Omental fat pad (tissue), 4 donors: ENCODE data around the gene VPS39. TPM values are rescaled to one million over a fixed set of nuclear protein-coding genes. Genes with fewer than 3 reads are reported as not detected.

Experiments used
- ATAC-seq: fragments of 150-250 bp; one replicate; pipeline ENCODE4 v1.9.1; 2016; ENCODE audit warnings: mild to moderate bottlenecking, moderate library complexity; ENCODE audit not compliant: low FRiP score
- DNase-seq: peaks from one replicate; pipeline ENCODE4 v3.0.0-alpha.2; 2019; ENCODE audit warnings: low spot score
- CTCF ChIP-seq, 3 donors: fragments of 450-650 bp; IDR thresholded peaks; one replicate each; pipeline ENCODE4 v1.5.1; 2016 to 2017; ENCODE audit warnings: antibody characterized with exemption in 3 of 3, mild to moderate bottlenecking in 3 of 3, moderate library complexity in 2 of 3
- total RNA-seq, 4 donors: library from RNA; depleted of rRNA; stranded (reverse); fragments of >200 nt; gene quantifications; one replicate each; pipeline ENCODE4 v1.1.0, GENCODE V29; 2016

Gene VPS39
- total RNA-seq, 4 donors from 2014 or later, result 61.0 to 134 (median 73.8) TPM

- ATAC-seq (no peak), DNase-seq (no peak)
- no peak for TF ChIP-seq CTCF (IDR thresholded peaks at IDR 0.05)
Measured at GRCh38 chr15:42131826-42132806, 76.0 kb downstream of the VPS39 start.

GRCh38 chr15:42131006-42131405, 77.1 kb downstream of the VPS39 start:
- ATAC-seq (no peak), DNase-seq (no peak)
- TF ChIP-seq CTCF (IDR thresholded peaks at IDR 0.05), result no peak

GRCh38 chr15:42130246-42130986, 77.7 kb downstream of the VPS39 start:
- no peak for TF ChIP-seq CTCF (IDR thresholded peaks at IDR 0.05)
- ATAC-seq (no peak), DNase-seq (no peak)

- TF ChIP-seq CTCF (IDR thresholded peaks at IDR 0.05), result no peak
- DNase-seq, result no peak
Measured at GRCh38 chr15:42129364-42129763, 78.7 kb downstream of the VPS39 start.

GRCh38 chr15:42128476-42128875, 79.6 kb downstream of the VPS39 start:
- DNase-seq (no peak), ATAC-seq (no peak)
- no peak for TF ChIP-seq CTCF (IDR thresholded peaks at IDR 0.05)

More at GRCh38 chr15:42129364-42129763, 78.7 kb downstream of the VPS39 start:
- ATAC-seq, result no peak

GRCh38 chr15:42123546-42123945, 84.6 kb downstream of the VPS39 start:
- TF ChIP-seq CTCF (IDR thresholded peaks at IDR 0.05), result no peak
- DNase-seq (no peak), ATAC-seq (no peak)
